ENCODE data around the gene MMD.
"Not testable (repeated sequence)": the region's sequence is repeated elsewhere in the genome, so short reads cannot be mapped to it uniquely, and the experiment has no call there.

MMD gene

GRCh38 chr17:55414983-55415382, 6.7 kb downstream of the MMD start:
- H3K36me3 ChIP-seq (ENCODE audit: control insufficient read depth, insufficient read depth, low read length): peaks cover 10% of the 10 kb centered on the region
- H3K27me3 ChIP-seq (ENCODE audit: control insufficient read depth, insufficient read depth, low read length): no peaks in the 10 kb centered on the region
- H3K4me3 ChIP-seq (ENCODE audit: low read depth, low read length): no peak overlapping the region
- no peaks in the 10 kb centered on the region for H3K9me3 ChIP-seq (ENCODE audit: control insufficient read depth, insufficient read depth, low read length)
- H3K9ac ChIP-seq (ENCODE audit: low read depth, low read length): no peak overlapping the region
- peaks cover 6% of the 10 kb centered on the region for H3K4me1 ChIP-seq (ENCODE audit: control insufficient read depth, insufficient read depth, low read length)

GRCh38 chr17:55413825-55414489, 7.7 kb downstream of the MMD start:
- no peak overlapping the region for H3K9ac ChIP-seq (ENCODE audit: low read depth, low read length)
- peaks cover 8% of the 10 kb centered on the region for H3K36me3 ChIP-seq (ENCODE audit: control insufficient read depth, insufficient read depth, low read length)

GRCh38 chr17:55411463-55411855, 10.2 kb downstream of the MMD start:
- Histone ChIP-seq H3K27me3 (ENCODE audit: control insufficient read depth, insufficient read depth, low read length) (no peaks in the 10 kb centered on the region), H3K4me3 (ENCODE audit: low read depth, low read length) (no peak overlapping the region), H3K36me3 (ENCODE audit: control insufficient read depth, insufficient read depth, low read length) (peaks cover 9% of the 10 kb centered on the region), H3K9ac (ENCODE audit: low read depth, low read length) (no peak overlapping the region), H3K4me1 (ENCODE audit: control insufficient read depth, insufficient read depth, low read length) (no peaks in the 10 kb centered on the region), H3K9me3 (ENCODE audit: control insufficient read depth, insufficient read depth, low read length) (no peaks in the 10 kb centered on the region)

More at GRCh38 chr17:55413825-55414489, 7.7 kb downstream of the MMD start:
- Histone ChIP-seq H3K4me1 (ENCODE audit: control insufficient read depth, insufficient read depth, low read length) (peaks cover 3% of the 10 kb centered on the region), H3K27me3 (ENCODE audit: control insufficient read depth, insufficient read depth, low read length) (no peaks in the 10 kb centered on the region), H3K4me3 (ENCODE audit: low read depth, low read length) (no peak overlapping the region), H3K9me3 (ENCODE audit: control insufficient read depth, insufficient read depth, low read length) (no peaks in the 10 kb centered on the region)

GRCh38 chr17:55410722-55411462, 10.7 kb downstream of the MMD start:
- Histone ChIP-seq H3K9me3 (ENCODE audit: control insufficient read depth, insufficient read depth, low read length) (no peaks in the 10 kb centered on the region), H3K27me3 (ENCODE audit: control insufficient read depth, insufficient read depth, low read length) (no peaks in the 10 kb centered on the region), H3K4me1 (ENCODE audit: control insufficient read depth, insufficient read depth, low read length) (no peaks in the 10 kb centered on the region), H3K4me3 (ENCODE audit: low read depth, low read length) (no peak overlapping the region), H3K9ac (ENCODE audit: low read depth, low read length) (no peak overlapping the region), H3K36me3 (ENCODE audit: control insufficient read depth, insufficient read depth, low read length) (peaks cover 12% of the 10 kb centered on the region)

- H3K4me1 ChIP-seq (ENCODE audit: control insufficient read depth, insufficient read depth, low read length): no peaks in the 10 kb centered on the region
- H3K9ac ChIP-seq (ENCODE audit: low read depth, low read length): no peak overlapping the region
- H3K9me3 ChIP-seq (ENCODE audit: control insufficient read depth, insufficient read depth, low read length): no peaks in the 10 kb centered on the region
- no peaks in the 10 kb centered on the region for H3K27me3 ChIP-seq (ENCODE audit: control insufficient read depth, insufficient read depth, low read length)
- no peak overlapping the region for H3K4me3 ChIP-seq (ENCODE audit: low read depth, low read length)
- H3K36me3 ChIP-seq (ENCODE audit: control insufficient read depth, insufficient read depth, low read length): peaks cover 12% of the 10 kb centered on the region
Measured at GRCh38 chr17:55409030-55409800, 12.4 kb downstream of the MMD start.

- no peaks in the 10 kb centered on the region for H3K9me3 ChIP-seq (ENCODE audit: control insufficient read depth, insufficient read depth, low read length)
- no peak overlapping the region for H3K4me3 ChIP-seq (ENCODE audit: low read depth, low read length)
- H3K36me3 ChIP-seq (ENCODE audit: control insufficient read depth, insufficient read depth, low read length): peaks cover 12% of the 10 kb centered on the region
Measured at GRCh38 chr17:55407641-55408566, 13.7 kb downstream of the MMD start.

GRCh38 chr17:55405600-55405999, 16.0 kb downstream of the MMD start:
- Histone ChIP-seq H3K4me3 (ENCODE audit: low read depth, low read length) (no peak overlapping the region), H3K36me3 (ENCODE audit: control insufficient read depth, insufficient read depth, low read length) (peaks cover 15% of the 10 kb centered on the region), H3K4me1 (ENCODE audit: control insufficient read depth, insufficient read depth, low read length) (no peaks in the 10 kb centered on the region), H3K9ac (ENCODE audit: low read depth, low read length) (no peak overlapping the region), H3K27me3 (ENCODE audit: control insufficient read depth, insufficient read depth, low read length) (no peaks in the 10 kb centered on the region), H3K9me3 (ENCODE audit: control insufficient read depth, insufficient read depth, low read length) (no peaks in the 10 kb centered on the region)

More at GRCh38 chr17:55407641-55408566, 13.7 kb downstream of the MMD start:
- Histone ChIP-seq H3K4me1 (ENCODE audit: control insufficient read depth, insufficient read depth, low read length) (no peaks in the 10 kb centered on the region), H3K9ac (ENCODE audit: low read depth, low read length) (no peak overlapping the region), H3K27me3 (ENCODE audit: control insufficient read depth, insufficient read depth, low read length) (no peaks in the 10 kb centered on the region)

- H3K9me3 ChIP-seq (ENCODE audit: control insufficient read depth, insufficient read depth, low read length); H3K27me3 ChIP-seq (ENCODE audit: control insufficient read depth, insufficient read depth, low read length); H3K9ac ChIP-seq (ENCODE audit: low read depth, low read length); H3K4me3 ChIP-seq (ENCODE audit: low read depth, low read length); H3K4me1 ChIP-seq (ENCODE audit: control insufficient read depth, insufficient read depth, low read length): not testable (repeated sequence)
- H3K36me3 ChIP-seq (ENCODE audit: control insufficient read depth, insufficient read depth, low read length): peaks cover 12% of the 10 kb centered on the region
Measured at GRCh38 chr17:55404197-55404596, 17.4 kb downstream of the MMD start.

GRCh38 chr17:55402374-55402773, 19.3 kb downstream of the MMD start:
- no peak overlapping the region for H3K4me3 ChIP-seq (ENCODE audit: low read depth, low read length)
- H3K9me3 ChIP-seq (ENCODE audit: control insufficient read depth, insufficient read depth, low read length): no peaks in the 10 kb centered on the region
- no peaks in the 10 kb centered on the region for H3K4me1 ChIP-seq (ENCODE audit: control insufficient read depth, insufficient read depth, low read length)
- peaks cover 12% of the 10 kb centered on the region for H3K36me3 ChIP-seq (ENCODE audit: control insufficient read depth, insufficient read depth, low read length)
- H3K9ac ChIP-seq (ENCODE audit: low read depth, low read length): no peak overlapping the region
- H3K27me3 ChIP-seq (ENCODE audit: control insufficient read depth, insufficient read depth, low read length): no peaks in the 10 kb centered on the region

- Histone ChIP-seq H3K36me3 (ENCODE audit: control insufficient read depth, insufficient read depth, low read length) (peaks cover 12% of the 10 kb centered on the region), H3K9me3 (ENCODE audit: control insufficient read depth, insufficient read depth, low read length) (no peaks in the 10 kb centered on the region), H3K4me1 (ENCODE audit: control insufficient read depth, insufficient read depth, low read length) (no peaks in the 10 kb centered on the region), H3K9ac (ENCODE audit: low read depth, low read length) (no peak overlapping the region), H3K27me3 (ENCODE audit: control insufficient read depth, insufficient read depth, low read length) (no peaks in the 10 kb centered on the region), H3K4me3 (ENCODE audit: low read depth, low read length) (no peak overlapping the region)
Measured at GRCh38 chr17:55398689-55399088, 22.9 kb downstream of the MMD start.
